B cell (primary cell): Measurements from ENCODE around the gene AEBP1. TPM values are rescaled to one million over a fixed set of nuclear protein-coding genes. Genes with fewer than 3 reads are reported as not detected.

Experiments used
- ATAC-seq: fragments of 200-7000 bp; cut with Tn5 transposase; one replicate; pipeline ENCODE4 v1.10.0; 2021; ENCODE audit warnings: low read depth, mild to moderate bottlenecking, moderate number of reproducible peaks, moderate library complexity
- CTCF ChIA-PET: fragments of 350-600 bp; sonication (Branson Sonifier 250); formaldehyde crosslinking; loops from one replicate; lab custom pipeline; 2021; ENCODE audit warnings: antibody characterized with exemption, inconsistent platforms; lab: Charles Lee
- POLR2A ChIA-PET: fragments of 350-600 bp; sonication (Branson Sonifier 250); formaldehyde crosslinking; loops from one replicate; lab custom pipeline; 2021; ENCODE audit warnings: antibody characterized with exemption; lab: Charles Lee
- DNase-seq: peaks from one replicate; pipeline ENCODE4 v3.0.0; 2013
- H2AFZ ChIP-seq: 2 replicates; pipeline ENCODE4 v1.6.1; 2012; ENCODE audit warnings: mild to moderate bottlenecking, low read depth, low read length; ENCODE audit not compliant: insufficient read depth, poor library complexity, severe bottlenecking
- H3K27ac ChIP-seq, 2 donors: 1 replicate in 1 of 2; 2 replicates in 1 of 2; pipeline ENCODE4 v1.5.1; 2012 to 2013; ENCODE audit warnings: low read length in 2 of 2, mild to moderate bottlenecking in 2 of 2, moderate library complexity in 1 of 2
- H3K27me3 ChIP-seq, 4 experiments: fragments of 200-600 bp in 1 of 4; sonication (generic) in 1 of 4; replicated peaks in 1 of 4; 1 replicate in 2 of 4; 2 replicates in 2 of 4; pipeline versions ENCODE4 v1.6.1 to v1.7.0; 2013 to 2016; ENCODE audit warnings: low read length in 3 of 4, mild to moderate bottlenecking in 2 of 4, mixed read lengths in 1 of 4, moderate library complexity in 1 of 4; ENCODE audit not compliant: insufficient read depth in 4 of 4, control insufficient read depth in 3 of 4; ENCODE audit errors: control extremely low read depth in 1 of 4
- H3K36me3 ChIP-seq, 2 experiments: replicated peaks in 1 of 2; 1 replicate in 1 of 2; 2 replicates in 1 of 2; pipeline versions ENCODE4 v1.6.1 to v1.7.1; 2013; ENCODE audit warnings: low read length in 1 of 2; ENCODE audit not compliant: insufficient read depth in 2 of 2, control insufficient read depth in 1 of 2; ENCODE audit errors: control extremely low read depth in 1 of 2, extremely low read depth in 1 of 2
- H3K4me1 ChIP-seq, 2 donors: fragments of 200-600 bp in 1 of 2; sonication (generic) in 1 of 2; 1 replicate in 1 of 2; 2 replicates in 1 of 2; pipeline versions ENCODE4 v1.5.1 to v1.6.1; 2013 to 2017; ENCODE audit warnings: low read length in 2 of 2; ENCODE audit not compliant: control insufficient read depth in 2 of 2, insufficient read depth in 2 of 2
- H3K4me2 ChIP-seq: replicated peaks from 2 replicates; pipeline ENCODE3; 2012; ENCODE audit warnings: mild to moderate bottlenecking, low read depth, low read length; ENCODE audit not compliant: poor library complexity, severe bottlenecking
- H3K4me3 ChIP-seq, 5 experiments: fragments of 200-600 bp in 1 of 5; sonication (generic) in 1 of 5; 1 replicate in 3 of 5; 2 replicates in 2 of 5; pipeline versions ENCODE4 v1.5.1 to v1.7.0; 2011 to 2016; ENCODE audit warnings: low read length in 4 of 5, mild to moderate bottlenecking in 4 of 5, low read depth in 2 of 5, control low read depth in 1 of 5, moderate library complexity in 1 of 5; ENCODE audit not compliant: insufficient read depth in 1 of 5; ENCODE audit errors: control extremely low read depth in 1 of 5, extremely low read depth in 1 of 5
- H3K79me2 ChIP-seq: fragments of 200-600 bp; sonication (generic); one replicate; pipeline ENCODE4 v1.6.0; 2016; ENCODE audit warnings: low read length; ENCODE audit not compliant: control insufficient read depth, insufficient read depth
- H3K9ac ChIP-seq: fragments of 200-600 bp; sonication (generic); 2 replicates; pipeline ENCODE4 v1.6.1; 2017; ENCODE audit warnings: mild to moderate bottlenecking, low read length, moderate library complexity
- H3K9me3 ChIP-seq, 3 donors: one replicate each; pipeline versions ENCODE4 v1.6.1 to v1.7.1; 2013; ENCODE audit warnings: low read length in 2 of 3; ENCODE audit not compliant: control insufficient read depth in 2 of 3, insufficient read depth in 1 of 3; ENCODE audit errors: control extremely low read depth in 1 of 3
- H4K20me1 ChIP-seq: 2 replicates; pipeline ENCODE4 v1.6.0; 2012; ENCODE audit warnings: mild to moderate bottlenecking, low read length; ENCODE audit not compliant: insufficient read depth, control insufficient read depth, poor library complexity, severe bottlenecking
- H3K27ac Mint-ChIP-seq: one replicate; pipeline ENCODE4 v1.8.0; 2021; ENCODE audit warnings: mixed read lengths
- H3K27me3 Mint-ChIP-seq: one replicate; pipeline ENCODE4 v1.8.0; 2021; ENCODE audit warnings: mixed read lengths
- H3K4me1 Mint-ChIP-seq: one replicate; pipeline ENCODE4 v1.8.0; 2021; ENCODE audit warnings: mixed read lengths
- H3K4me3 Mint-ChIP-seq: one replicate; pipeline ENCODE4 v1.8.0; 2021; ENCODE audit warnings: mixed read lengths
- H3K9me3 Mint-ChIP-seq: one replicate; pipeline ENCODE4 v1.8.0; 2022; ENCODE audit warnings: mixed read lengths; ENCODE audit not compliant: insufficient read depth
- EZH2 ChIP-seq: IDR thresholded peaks from 2 replicates; pipeline ENCODE4 v1.6.1; 2012; ENCODE audit warnings: borderline replicate concordance, low read depth, mild to moderate bottlenecking, moderate library complexity, low read length; ENCODE audit not compliant: insufficient read depth, poor library complexity, severe bottlenecking
- WGBS: methylation state at CpG from one replicate; pipeline ENCODE4 v1.1.5; 2013; ENCODE audit warnings: missing lambda C conversion rate; ENCODE audit not compliant: insufficient coverage; 5-methylcytosine and 5-hydroxymethylcytosine counted together
- intact Hi-C: fragments of 100-400 bp; cut with micrococcal nuclease; formaldehyde crosslinking; loops from one replicate; pipeline ENCODE4 v1.10.0; 2022
- polyA plus RNA-seq: library from polyadenylated mRNA; depleted of rRNA; stranded (reverse); fragments of >200 nt; gene quantifications from 2 replicates; pipeline ENCODE4 v1.2.3, GENCODE V29; 2012
- total RNA-seq, 2 donors: library from RNA; stranded (reverse); fragments of 120-200 nt in 1 of 2; gene quantifications; 1 replicate in 1 of 2; 2 replicates in 1 of 2; pipeline versions ENCODE4 v1.2.3 to v1.2.4, GENCODE V29; 2013 to 2022
- TF ChIP-seq, protein P1 (sequence below): fragments of 200-600 bp; IDR thresholded peaks from one replicate; pipeline ENCODE4 v1.8.0; 2022; ENCODE audit warnings: antibody characterized with exemption, mild to moderate bottlenecking

Gene AEBP1
- total and polyA plus RNA-seq, 2 donors (not counting 1 experiment from before 2014, with no cell fraction given) = 20.2 to 36.7 TPM

DNA sequence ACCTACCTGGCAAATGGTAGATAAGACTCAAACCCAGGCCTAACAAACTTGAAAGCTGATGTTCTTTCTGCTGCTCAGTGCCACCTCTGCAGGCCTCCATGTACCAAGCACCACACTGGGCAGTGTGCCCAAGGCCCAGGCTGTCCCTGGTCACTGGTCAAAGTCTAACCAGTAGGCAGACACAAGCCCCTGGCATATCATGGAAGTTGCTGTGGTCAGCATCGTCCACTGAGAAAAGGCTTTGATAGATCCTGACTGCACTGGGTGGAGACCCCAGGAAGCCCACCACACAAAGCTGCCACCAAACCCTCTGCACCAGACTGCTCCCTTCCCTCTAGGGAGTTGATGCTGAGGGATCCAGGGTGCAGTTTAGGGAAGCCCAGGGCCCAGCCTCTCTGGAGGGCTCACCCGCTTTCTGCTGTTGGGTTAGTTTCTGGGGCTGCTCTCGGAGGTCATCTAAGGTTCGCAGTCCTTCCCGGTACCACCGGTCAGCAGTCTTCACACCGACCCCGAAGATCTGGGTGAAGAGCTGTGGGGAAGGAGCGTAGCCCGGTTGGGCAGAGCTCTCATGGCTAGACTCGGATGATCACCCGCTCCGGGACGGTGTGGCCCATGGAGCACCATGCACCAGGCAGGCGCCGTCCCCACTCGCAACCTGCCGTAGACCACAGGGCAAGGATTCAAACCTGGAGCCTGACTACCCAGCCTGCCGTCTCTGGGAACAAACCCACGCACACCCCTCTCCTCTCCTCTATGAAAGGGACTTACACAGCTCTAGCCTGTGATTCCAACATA, 27.8 kb upstream of the AEBP1 start:
- Mint-ChIP-seq H3K27ac (peak overlapping the region; percentile 95), H3K9me3 (no peaks in the 10 kb centered on the region), H3K27me3 (no peaks in the 10 kb centered on the region), H3K4me3 (no peak overlapping the region), H3K4me1 (peaks cover 81% of the 10 kb centered on the region)
- H2AFZ ChIP-seq = no peak overlapping the region
- H3K27me3 ChIP-seq = no peaks in the 10 kb centered on the region
- peaks cover 57% of the 10 kb centered on the region for H3K79me2 ChIP-seq
- no peak overlapping the region for H3K4me2 ChIP-seq
- no peak for TF ChIP-seq EZH2
- TF ChIP-seq, protein P1, sequence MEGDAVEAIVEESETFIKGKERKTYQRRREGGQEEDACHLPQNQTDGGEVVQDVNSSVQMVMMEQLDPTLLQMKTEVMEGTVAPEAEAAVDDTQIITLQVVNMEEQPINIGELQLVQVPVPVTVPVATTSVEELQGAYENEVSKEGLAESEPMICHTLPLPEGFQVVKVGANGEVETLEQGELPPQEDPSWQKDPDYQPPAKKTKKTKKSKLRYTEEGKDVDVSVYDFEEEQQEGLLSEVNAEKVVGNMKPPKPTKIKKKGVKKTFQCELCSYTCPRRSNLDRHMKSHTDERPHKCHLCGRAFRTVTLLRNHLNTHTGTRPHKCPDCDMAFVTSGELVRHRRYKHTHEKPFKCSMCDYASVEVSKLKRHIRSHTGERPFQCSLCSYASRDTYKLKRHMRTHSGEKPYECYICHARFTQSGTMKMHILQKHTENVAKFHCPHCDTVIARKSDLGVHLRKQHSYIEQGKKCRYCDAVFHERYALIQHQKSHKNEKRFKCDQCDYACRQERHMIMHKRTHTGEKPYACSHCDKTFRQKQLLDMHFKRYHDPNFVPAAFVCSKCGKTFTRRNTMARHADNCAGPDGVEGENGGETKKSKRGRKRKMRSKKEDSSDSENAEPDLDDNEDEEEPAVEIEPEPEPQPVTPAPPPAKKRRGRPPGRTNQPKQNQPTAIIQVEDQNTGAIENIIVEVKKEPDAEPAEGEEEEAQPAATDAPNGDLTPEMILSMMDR = no peak
- WGBS = 97% methylated on average over 19 of the region's 20 CpGs
- intact Hi-C loops = no loop called here
- no peak overlapping the region for H3K9ac ChIP-seq
- no peak overlapping the region for H3K4me3 ChIP-seq
- POLR2A ChIA-PET = interaction anchor here (0.5 to 1.0 kb wide), 4 partner anchors 18 to 504 kb away, joined by 3 to 6 read pairs (median 4); no protein-coding TSS in a partner anchor
- peaks cover 25% of the 10 kb centered on the region for H4K20me1 ChIP-seq
- peaks cover 70 to 89% of the 10 kb centered on the region in 2 donors for H3K4me1 ChIP-seq
- H3K9me3 ChIP-seq = no peaks in the 10 kb centered on the region
- peaks cover 0 to 82% of the 10 kb centered on the region in 2 experiments for H3K36me3 ChIP-seq
- CTCF ChIA-PET = no interaction called here
- peak overlapping the region; percentile 90 to 98 for H3K27ac ChIP-seq
- no peak for DNase-seq
- ATAC-seq = no peak

DNA sequence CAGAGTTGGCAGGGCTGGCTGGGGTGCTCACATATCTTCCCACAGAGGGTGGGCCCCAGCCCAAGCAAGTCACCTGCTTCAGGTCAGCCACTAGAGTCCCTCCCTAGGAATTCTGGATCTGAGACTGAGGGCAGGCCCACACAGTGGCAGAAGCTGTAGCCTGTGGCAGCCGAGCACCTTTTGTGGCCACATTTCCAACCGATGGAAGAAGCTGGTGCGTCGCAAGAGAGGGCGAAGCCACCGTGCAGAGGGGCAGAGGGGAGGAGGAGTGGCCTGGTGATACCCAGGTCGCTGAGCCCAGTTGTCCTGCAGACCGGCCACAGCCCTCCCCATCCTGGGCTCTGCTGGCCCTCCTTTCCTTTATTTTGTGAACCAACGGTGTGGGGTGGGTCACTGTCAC, 27.1 kb upstream of the AEBP1 start:
- Histone ChIP-seq H3K4me1 (peaks cover 66 to 85% of the 10 kb centered on the region in 2 donors), H3K27me3 (no peaks in the 10 kb centered on the region), H3K9me3 (no peaks in the 10 kb centered on the region), H4K20me1 (peaks cover 22% of the 10 kb centered on the region), H3K9ac (no peak overlapping the region), H2AFZ (no peak overlapping the region), H3K4me2 (no peak overlapping the region), H3K36me3 (peaks cover 0 to 82% of the 10 kb centered on the region in 2 experiments), H3K4me3 (no peak overlapping the region), H3K27ac (peak overlapping the region in 1 of 2 donors; percentile 98), H3K79me2 (peaks cover 63% of the 10 kb centered on the region)
- peak overlapping the region; percentile 70 for H3K27ac Mint-ChIP-seq
- intact Hi-C loops = no loop called here
- TF ChIP-seq, protein P1 = no peak
- TF ChIP-seq EZH2 = no peak
- ATAC-seq (no peak), DNase-seq (no peak)
- no peaks in the 10 kb centered on the region for H3K27me3 Mint-ChIP-seq
- WGBS = 98% methylated on average over 8 of the region's 9 CpGs
- CTCF ChIA-PET = no interaction called here
- H3K9me3 Mint-ChIP-seq = no peaks in the 10 kb centered on the region
- POLR2A ChIA-PET = no interaction called here
- H3K4me3 Mint-ChIP-seq = no peak overlapping the region
- peaks cover 76% of the 10 kb centered on the region for H3K4me1 Mint-ChIP-seq
